GM23338 (cell line): Measurements from ENCODE around the gene PROS1. TPM values are rescaled to one million over a fixed set of nuclear protein-coding genes. Genes with fewer than 3 reads are reported as not detected.

ENCODE experiments used
- ATAC-seq: fragments of 200-7000 bp; cut with Tn5 transposase; 3 replicates; pipeline ENCODE4 v1.9.1; 2020
- DNase-seq: peaks from one replicate; pipeline ENCODE4 v3.0.0-alpha.2; 2015; ENCODE audit warnings: low spot score
- H2AFZ ChIP-seq: fragments of 200-600 bp; sonication (generic); 2 replicates; pipeline ENCODE4 v1.8.0; 2016; ENCODE audit warnings: antibody characterized with exemption, mild to moderate bottlenecking, moderate library complexity
- H3F3A ChIP-seq: fragments of 200-600 bp; sonication (generic); replicated peaks from 2 replicates; pipeline ENCODE4 v1.8.0; 2017; ENCODE audit warnings: antibody characterized with exemption, mixed run types, low read depth
- H3K27ac ChIP-seq: fragments of 200-600 bp; sonication (generic); 2 replicates; pipeline ENCODE4 v1.6.1; 2016; ENCODE audit warnings: low read depth
- H3K27me3 ChIP-seq: fragments of 200-600 bp; sonication (generic); 2 replicates; pipeline ENCODE4 v1.8.0; 2016; ENCODE audit warnings: mild to moderate bottlenecking, mixed run types, moderate library complexity; ENCODE audit not compliant: insufficient read depth
- H3K36me3 ChIP-seq: fragments of 200-600 bp; sonication (generic); 2 replicates; pipeline ENCODE4 v1.8.0; 2016; ENCODE audit warnings: mild to moderate bottlenecking; ENCODE audit not compliant: insufficient read depth
- H3K4me1 ChIP-seq: fragments of 200-600 bp; sonication (generic); 2 replicates; pipeline ENCODE4 v1.8.0; 2016; ENCODE audit warnings: mild to moderate bottlenecking, moderate library complexity; ENCODE audit not compliant: insufficient read depth
- H3K4me2 ChIP-seq: fragments of 200-600 bp; sonication (generic); 2 replicates; pipeline ENCODE4 v1.7.1; 2017; ENCODE audit warnings: mixed run types
- H3K4me3 ChIP-seq: fragments of 200-600 bp; sonication (generic); 2 replicates; pipeline ENCODE4 v1.6.1; 2016; ENCODE audit warnings: mixed run types
- H3K79me2 ChIP-seq: fragments of 200-600 bp; sonication (generic); replicated peaks from 2 replicates; pipeline ENCODE4 v1.8.0; 2017; ENCODE audit warnings: mild to moderate bottlenecking; ENCODE audit not compliant: insufficient read depth
- H3K9me2 ChIP-seq: fragments of 200-600 bp; sonication (generic); 2 replicates; pipeline ENCODE4 v1.8.0; 2017; ENCODE audit not compliant: insufficient read depth
- H4K20me1 ChIP-seq: fragments of 200-600 bp; sonication (generic); replicated peaks from 2 replicates; pipeline ENCODE4 v1.8.0; 2017; ENCODE audit warnings: mild to moderate bottlenecking; ENCODE audit not compliant: insufficient read depth
- H3K27ac Mint-ChIP-seq: 2 replicates; pipeline ENCODE4 v1.8.0; 2020; ENCODE audit warnings: inconsistent platforms, mild to moderate bottlenecking, moderate library complexity, mixed read lengths
- H3K27me3 Mint-ChIP-seq: 3 replicates; pipeline ENCODE4 v1.8.0; 2022; ENCODE audit warnings: low read depth, mild to moderate bottlenecking, moderate library complexity, mixed read lengths, inconsistent platforms; ENCODE audit not compliant: insufficient read depth, poor library complexity
- H3K36me3 Mint-ChIP-seq: 3 replicates; pipeline ENCODE4 v1.8.0; 2021; ENCODE audit warnings: low read depth, mild to moderate bottlenecking, inconsistent platforms, moderate library complexity, mixed read lengths
- H3K4me1 Mint-ChIP-seq: 3 replicates; pipeline ENCODE4 v1.8.0; 2020; ENCODE audit warnings: mild to moderate bottlenecking, inconsistent platforms, mixed read lengths
- H3K4me3 Mint-ChIP-seq: 3 replicates; pipeline ENCODE4 v1.8.0; 2021; ENCODE audit warnings: moderate library complexity, mild to moderate bottlenecking, inconsistent platforms, mixed read lengths
- H3K9me3 Mint-ChIP-seq: 3 replicates; pipeline ENCODE4 v1.8.0; 2020; ENCODE audit warnings: moderate library complexity, mild to moderate bottlenecking, inconsistent platforms, mixed read lengths
- CREB1 ChIP-seq: fragments of 250-450 bp; sonication (Bioruptor Pico); IDR thresholded peaks from 2 replicates; pipeline ENCODE4 v1.5.0; 2020; ENCODE audit warnings: low read depth, mild to moderate bottlenecking, moderate library complexity
- EZH2 ChIP-seq: fragments of 200-600 bp; sonication (generic); IDR thresholded peaks from one replicate; pipeline ENCODE4 v1.8.0; 2017; ENCODE audit warnings: antibody characterized with exemption, mild to moderate bottlenecking, low read depth; ENCODE audit not compliant: unreplicated experiment
- EZH2phosphoT487 ChIP-seq: fragments of 200-600 bp; sonication (generic); IDR thresholded peaks from one replicate; pipeline ENCODE4 v1.8.1; 2018; ENCODE audit warnings: antibody characterized with exemption; ENCODE audit not compliant: unreplicated experiment
- JUNB ChIP-seq: IDR thresholded peaks from one replicate; pipeline ENCODE4 v1.6.1; 2016; ENCODE audit warnings: antibody characterized with exemption; ENCODE audit not compliant: unreplicated experiment
- NANOG ChIP-seq: IDR thresholded peaks from 2 replicates; pipeline ENCODE4 v1.6.1; 2016; ENCODE audit warnings: antibody characterized with exemption, borderline replicate concordance
- STAT1 ChIP-seq: IDR thresholded peaks from one replicate; pipeline ENCODE4 v1.6.1; 2016; ENCODE audit warnings: antibody characterized with exemption; ENCODE audit not compliant: unreplicated experiment
- ZNF114 ChIP-seq: fragments of 250-450 bp; sonication (Bioruptor Pico); IDR thresholded peaks from 2 replicates; pipeline ENCODE4 v1.5.0; 2020; ENCODE audit warnings: mild to moderate bottlenecking, moderate library complexity
- ZNF331 ChIP-seq: fragments of 250-450 bp; sonication (Bioruptor Pico); IDR thresholded peaks from 2 replicates; pipeline ENCODE4 v1.5.0; 2020; ENCODE audit warnings: low read depth, mild to moderate bottlenecking, moderate library complexity
- polyA plus RNA-seq: library from polyadenylated mRNA; unstranded; fragments of >200 nt; fragmentation: Nextera tagmentation; extraction: Ambion mirVana; gene quantifications from 2 replicates; pipeline ENCODE4 v1.2.1, GENCODE V29; 2016
- total RNA-seq: library from RNA; depleted of rRNA; stranded (reverse); fragments of >200 nt; shearing (Covaris generic); gene quantifications from 2 replicates; pipeline ENCODE4 v1.2.3, GENCODE V29; 2014
- TF ChIP-seq, protein P1 (sequence below): IDR thresholded peaks from one replicate; pipeline ENCODE4 v1.6.1; 2018; ENCODE audit warnings: antibody characterized with exemption; ENCODE audit not compliant: unreplicated experiment
- TF ChIP-seq, protein P2 (sequence below), 2 experiments: fragments of 200-600 bp in 1 of 2; sonication (generic) in 1 of 2; conservative IDR thresholded peaks; 2 replicates each; pipeline versions ENCODE4 v1.5.1 to v1.6.1; 2016 to 2017; ENCODE audit warnings: antibody characterized with exemption in 2 of 2, low read depth in 2 of 2, mild to moderate bottlenecking in 2 of 2, moderate library complexity in 1 of 2

The PROS1 gene
- total and polyA plus RNA-seq, 2 experiments from 2014 or later = 1.8 to 4.1 TPM

DNA sequence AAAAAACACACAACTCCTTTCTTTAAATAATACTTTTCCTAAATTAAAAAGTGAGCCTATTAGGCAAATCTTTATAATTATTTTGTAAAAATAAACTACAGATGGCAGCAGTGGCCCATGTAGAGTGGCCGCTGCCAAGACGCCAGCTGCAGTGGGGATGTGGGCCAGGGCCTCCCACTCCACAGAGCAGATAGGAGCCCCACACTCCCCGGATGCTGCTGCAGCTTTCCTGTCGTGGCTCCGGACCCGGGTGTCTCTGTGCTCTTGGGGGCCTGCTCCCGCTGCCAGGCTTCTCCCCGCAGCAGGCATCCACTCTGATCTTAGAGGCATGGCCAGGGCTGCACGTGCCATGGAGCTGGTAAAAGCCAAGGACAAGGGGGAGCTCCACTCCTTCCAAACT is 67.5 kb downstream of the PROS1 start:
- no peak overlapping the region for H3K4me3 Mint-ChIP-seq
- TF ChIP-seq, protein P1, sequence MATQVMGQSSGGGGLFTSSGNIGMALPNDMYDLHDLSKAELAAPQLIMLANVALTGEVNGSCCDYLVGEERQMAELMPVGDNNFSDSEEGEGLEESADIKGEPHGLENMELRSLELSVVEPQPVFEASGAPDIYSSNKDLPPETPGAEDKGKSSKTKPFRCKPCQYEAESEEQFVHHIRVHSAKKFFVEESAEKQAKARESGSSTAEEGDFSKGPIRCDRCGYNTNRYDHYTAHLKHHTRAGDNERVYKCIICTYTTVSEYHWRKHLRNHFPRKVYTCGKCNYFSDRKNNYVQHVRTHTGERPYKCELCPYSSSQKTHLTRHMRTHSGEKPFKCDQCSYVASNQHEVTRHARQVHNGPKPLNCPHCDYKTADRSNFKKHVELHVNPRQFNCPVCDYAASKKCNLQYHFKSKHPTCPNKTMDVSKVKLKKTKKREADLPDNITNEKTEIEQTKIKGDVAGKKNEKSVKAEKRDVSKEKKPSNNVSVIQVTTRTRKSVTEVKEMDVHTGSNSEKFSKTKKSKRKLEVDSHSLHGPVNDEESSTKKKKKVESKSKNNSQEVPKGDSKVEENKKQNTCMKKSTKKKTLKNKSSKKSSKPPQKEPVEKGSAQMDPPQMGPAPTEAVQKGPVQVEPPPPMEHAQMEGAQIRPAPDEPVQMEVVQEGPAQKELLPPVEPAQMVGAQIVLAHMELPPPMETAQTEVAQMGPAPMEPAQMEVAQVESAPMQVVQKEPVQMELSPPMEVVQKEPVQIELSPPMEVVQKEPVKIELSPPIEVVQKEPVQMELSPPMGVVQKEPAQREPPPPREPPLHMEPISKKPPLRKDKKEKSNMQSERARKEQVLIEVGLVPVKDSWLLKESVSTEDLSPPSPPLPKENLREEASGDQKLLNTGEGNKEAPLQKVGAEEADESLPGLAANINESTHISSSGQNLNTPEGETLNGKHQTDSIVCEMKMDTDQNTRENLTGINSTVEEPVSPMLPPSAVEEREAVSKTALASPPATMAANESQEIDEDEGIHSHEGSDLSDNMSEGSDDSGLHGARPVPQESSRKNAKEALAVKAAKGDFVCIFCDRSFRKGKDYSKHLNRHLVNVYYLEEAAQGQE = no peak
- TF ChIP-seq JUNB = no peak
- TF ChIP-seq, protein P2, sequence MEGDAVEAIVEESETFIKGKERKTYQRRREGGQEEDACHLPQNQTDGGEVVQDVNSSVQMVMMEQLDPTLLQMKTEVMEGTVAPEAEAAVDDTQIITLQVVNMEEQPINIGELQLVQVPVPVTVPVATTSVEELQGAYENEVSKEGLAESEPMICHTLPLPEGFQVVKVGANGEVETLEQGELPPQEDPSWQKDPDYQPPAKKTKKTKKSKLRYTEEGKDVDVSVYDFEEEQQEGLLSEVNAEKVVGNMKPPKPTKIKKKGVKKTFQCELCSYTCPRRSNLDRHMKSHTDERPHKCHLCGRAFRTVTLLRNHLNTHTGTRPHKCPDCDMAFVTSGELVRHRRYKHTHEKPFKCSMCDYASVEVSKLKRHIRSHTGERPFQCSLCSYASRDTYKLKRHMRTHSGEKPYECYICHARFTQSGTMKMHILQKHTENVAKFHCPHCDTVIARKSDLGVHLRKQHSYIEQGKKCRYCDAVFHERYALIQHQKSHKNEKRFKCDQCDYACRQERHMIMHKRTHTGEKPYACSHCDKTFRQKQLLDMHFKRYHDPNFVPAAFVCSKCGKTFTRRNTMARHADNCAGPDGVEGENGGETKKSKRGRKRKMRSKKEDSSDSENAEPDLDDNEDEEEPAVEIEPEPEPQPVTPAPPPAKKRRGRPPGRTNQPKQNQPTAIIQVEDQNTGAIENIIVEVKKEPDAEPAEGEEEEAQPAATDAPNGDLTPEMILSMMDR (conservative IDR thresholded peaks at IDR 0.05; ENCODE audit: low read depth in 2 of 2) = 0 out of 4 replicates have a peak, but pooled peaks of 1 of the 2 experiments have one; percentile 10

DNA sequence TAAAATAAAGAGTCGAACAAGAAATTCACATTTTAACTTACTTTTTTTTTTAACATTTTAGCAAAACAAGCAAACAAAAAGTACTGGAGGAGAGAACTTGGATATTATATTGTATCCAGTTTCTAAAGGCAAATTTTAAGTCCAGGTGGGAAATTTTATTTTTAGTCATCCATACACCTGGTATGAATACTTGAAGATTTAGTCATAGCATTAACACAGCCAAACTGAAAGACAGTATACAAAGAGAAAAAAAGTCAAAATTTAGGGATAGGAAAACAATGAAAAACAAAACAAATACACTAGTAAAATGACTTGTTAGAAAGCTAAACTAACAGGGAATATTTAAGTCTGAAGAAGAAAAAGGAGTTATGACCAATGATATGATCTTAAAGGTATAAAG is 69.1 kb downstream of the PROS1 start:
- H3K27me3 Mint-ChIP-seq = no peaks in the 10 kb centered on the region
- no peak for ATAC-seq
- no peaks in the 10 kb centered on the region for H3K79me2 ChIP-seq
- H3K9me2 ChIP-seq = no peaks in the 10 kb centered on the region
- no peaks in the 10 kb centered on the region for H3F3A ChIP-seq
- H3K4me3 Mint-ChIP-seq = no peak overlapping the region
- no peak overlapping the region for H3K27ac ChIP-seq
- no peak overlapping the region for H3K4me2 ChIP-seq
- no peak overlapping the region for H2AFZ ChIP-seq
- no peaks in the 10 kb centered on the region for H3K27me3 ChIP-seq
- H3K36me3 ChIP-seq = no peaks in the 10 kb centered on the region
- no peaks in the 10 kb centered on the region for H4K20me1 ChIP-seq
- H3K36me3 Mint-ChIP-seq = peaks cover 15% of the 10 kb centered on the region
- H3K4me3 ChIP-seq = no peak overlapping the region
- H3K9me3 Mint-ChIP-seq = peaks cover 82% of the 10 kb centered on the region
- no peaks in the 10 kb centered on the region for H3K4me1 ChIP-seq
- no peak overlapping the region for H3K27ac Mint-ChIP-seq
- DNase-seq = no peak
- no peaks in the 10 kb centered on the region for H3K4me1 Mint-ChIP-seq
- TF ChIP-seq CREB1 (CRISPR knock-in tag) (no peak), EZH2phosphoT487 (no peak), ZNF114 (no peak), EZH2 (no peak), NANOG (no peak), ZNF331 (CRISPR knock-in tag) (no peak), STAT1 (no peak), JUNB (no peak)
- TF ChIP-seq, protein P1 = no peak
- TF ChIP-seq, protein P2 (conservative IDR thresholded peaks at IDR 0.05; ENCODE audit: low read depth in 2 of 2) = no peak

More for the DNA sequence above, 67.5 kb downstream of the PROS1 start:
- DNase-seq (no peak), ATAC-seq (no peak)
- Histone ChIP-seq H3K4me2 (no peak overlapping the region), H3K36me3 (no peaks in the 10 kb centered on the region), H3K4me1 (no peaks in the 10 kb centered on the region), H2AFZ (no peak overlapping the region), H3F3A (no peaks in the 10 kb centered on the region), H3K27ac (no peak overlapping the region), H3K4me3 (no peak overlapping the region), H3K27me3 (no peaks in the 10 kb centered on the region), H4K20me1 (no peaks in the 10 kb centered on the region), H3K79me2 (no peaks in the 10 kb centered on the region), H3K9me2 (no peaks in the 10 kb centered on the region)
- H3K27me3 Mint-ChIP-seq = no peaks in the 10 kb centered on the region
- no peaks in the 10 kb centered on the region for H3K4me1 Mint-ChIP-seq
- no peak overlapping the region for H3K27ac Mint-ChIP-seq
- H3K36me3 Mint-ChIP-seq = peaks cover 15% of the 10 kb centered on the region
- H3K9me3 Mint-ChIP-seq = peaks cover 89% of the 10 kb centered on the region
